Adrenal gland (tissue), 12 donors: ENCODE measurements around the gene PTPRD. TPM values are rescaled to one million over a fixed set of nuclear protein-coding genes. Genes with fewer than 3 reads are reported as not detected.
A peak's percentile ranks its signal among the peaks of the same experiment; 100 is the strongest.

Experiments
- DNase-seq, 7 donors: peaks; one replicate each; pipeline ENCODE4 v3.0.0-alpha.2; 2019 to 2020
- H3K27ac ChIP-seq, 5 donors: fragments of 200-600 bp; sonication (generic) in 4 of 5; 1 replicate in 3 of 5; 2 replicates in 2 of 5; pipeline versions ENCODE4 v1.5.1 to v1.8.0; 2016 to 2020; ENCODE audit warnings: mild to moderate bottlenecking in 1 of 5
- H3K27me3 ChIP-seq: fragments of 200-600 bp; 2 replicates; pipeline ENCODE4 v1.8.0; 2021
- H3K36me3 ChIP-seq, 2 donors: fragments of 200-600 bp; replicated peaks in 1 of 2; 1 replicate in 1 of 2; 2 replicates in 1 of 2; pipeline versions ENCODE4 v1.5.1 to v1.8.0; 2018 to 2022
- H3K4me1 ChIP-seq, 2 donors: fragments of 200-600 bp; replicated peaks in 1 of 2; 1 replicate in 1 of 2; 2 replicates in 1 of 2; pipeline versions ENCODE4 v1.5.1 to v1.8.0; 2018 to 2021
- H3K4me3 ChIP-seq, 4 donors: fragments of 200-600 bp; sonication (generic) in 3 of 4; one replicate each; pipeline ENCODE4 v1.5.1; 2016 to 2018
- H3K9me3 ChIP-seq, 3 donors: fragments of 200-600 bp; sonication (generic) in 1 of 3; replicated peaks in 1 of 3; 1 replicate in 2 of 3; 2 replicates in 1 of 3; pipeline versions ENCODE4 v1.5.1 to v1.8.0; 2016 to 2021
- POLR2A ChIP-seq, 2 donors: fragments of 450-650 bp; IDR thresholded peaks; one replicate each; pipeline ENCODE4 v1.6.1; 2017; ENCODE audit warnings: antibody characterized with exemption in 2 of 2, mild to moderate bottlenecking in 2 of 2, moderate library complexity in 1 of 2
- WGBS, 4 donors: extraction: QIAGEN DNeasy Blood & Tissue Kit in 2 of 4; methylation state at CpG; one replicate each; pipeline versions ENCODE4 v1.1.5 to v1.1.7; 2013 to 2017; 5-methylcytosine and 5-hydroxymethylcytosine counted together
- intact Hi-C, 2 donors: fragments of 100-400 bp; cut with DNase I; formaldehyde crosslinking; loops; one replicate each; pipeline versions ENCODE4 v1.14.1 to v1.15.0; 2022 to 2023
- polyA plus RNA-seq, 3 donors: library from polyadenylated mRNA; stranded (reverse); fragments of 200-250 nt in 2 of 3; fragments of 350-450 nt in 1 of 3; fragmentation: Illumina TruSeq in 1 of 3; extraction: RNeasy Lipid Tissue Mini Kit (QIAGEN cat#74804) in 1 of 3; gene quantifications; one replicate each; pipeline ENCODE4 v1.2.3, GENCODE V29; 2013 to 2014
- total RNA-seq, 9 donors: library from RNA; depleted of rRNA in 4 of 9; stranded (reverse); fragments of >200 nt in 4 of 9; fragments of 120-200 nt in 1 of 9; fragmentation: NEBNext Ultra II Directional in 1 of 9; extraction: Animal tissue kit (Norgen Biotek cat#: 25700) in 1 of 9; gene quantifications; one replicate each; pipeline versions ENCODE4 v1.1.0 to v1.2.4, GENCODE V29; 2013 to 2023
- TF ChIP-seq, protein P1 (sequence below), 6 experiments: fragments of 450-650 bp in 4 of 6; fragments of 200-600 bp in 2 of 6; sonication (generic) in 1 of 6; IDR thresholded peaks; 1 replicate in 5 of 6; 2 replicates in 1 of 6; pipeline versions ENCODE4 v1.5.1 to v1.8.0; 2016 to 2021; ENCODE audit warnings: antibody characterized with exemption in 6 of 6, mild to moderate bottlenecking in 2 of 6, moderate library complexity in 1 of 6
- donor health status: healthy with polysubstance abuse.
- donor health status: Bipolar disorder and iron deficiency.
- donor health status: DM: yes; HTN: yes; CAD: no.
- donor health status: DM: no; HTN: no; CAD: no.
- donor health status: DM: no; HTN: no; CAD: no.
- donor health status: DM: yes; HTN: yes; CAD: no.

The PTPRD gene
- total and polyA plus RNA-seq, 12 donors: 0.61 to 71.2 (median 4.5) TPM

- no peaks in the 10 kb centered on the region for H3K9me3 ChIP-seq
- TF ChIP-seq, protein P1, sequence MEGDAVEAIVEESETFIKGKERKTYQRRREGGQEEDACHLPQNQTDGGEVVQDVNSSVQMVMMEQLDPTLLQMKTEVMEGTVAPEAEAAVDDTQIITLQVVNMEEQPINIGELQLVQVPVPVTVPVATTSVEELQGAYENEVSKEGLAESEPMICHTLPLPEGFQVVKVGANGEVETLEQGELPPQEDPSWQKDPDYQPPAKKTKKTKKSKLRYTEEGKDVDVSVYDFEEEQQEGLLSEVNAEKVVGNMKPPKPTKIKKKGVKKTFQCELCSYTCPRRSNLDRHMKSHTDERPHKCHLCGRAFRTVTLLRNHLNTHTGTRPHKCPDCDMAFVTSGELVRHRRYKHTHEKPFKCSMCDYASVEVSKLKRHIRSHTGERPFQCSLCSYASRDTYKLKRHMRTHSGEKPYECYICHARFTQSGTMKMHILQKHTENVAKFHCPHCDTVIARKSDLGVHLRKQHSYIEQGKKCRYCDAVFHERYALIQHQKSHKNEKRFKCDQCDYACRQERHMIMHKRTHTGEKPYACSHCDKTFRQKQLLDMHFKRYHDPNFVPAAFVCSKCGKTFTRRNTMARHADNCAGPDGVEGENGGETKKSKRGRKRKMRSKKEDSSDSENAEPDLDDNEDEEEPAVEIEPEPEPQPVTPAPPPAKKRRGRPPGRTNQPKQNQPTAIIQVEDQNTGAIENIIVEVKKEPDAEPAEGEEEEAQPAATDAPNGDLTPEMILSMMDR (IDR thresholded peaks at IDR 0.05): no peak
- TF ChIP-seq POLR2A (IDR thresholded peaks at IDR 0.05): no peak
- no peak overlapping the region for H3K27ac ChIP-seq
- no peak overlapping the region for H3K4me3 ChIP-seq
- 30 to 60% (median 52%) methylated on average over 1 of the region's 1 CpG for WGBS, 4 donors
- H3K27me3 ChIP-seq: no peaks in the 10 kb centered on the region
- H3K4me1 ChIP-seq: no peaks in the 10 kb centered on the region
- no peak for DNase-seq
- intact Hi-C loops: no loop called here
- H3K36me3 ChIP-seq: no peaks in the 10 kb centered on the region
Measured at GRCh38 chr9:10071579-10071978, 541.2 kb downstream of the PTPRD start.

GRCh38 chr9:10062629-10063395 is 550.0 kb downstream of the PTPRD start:
- TF ChIP-seq, protein P1 (IDR thresholded peaks at IDR 0.05): no peak
- no peak for TF ChIP-seq POLR2A (IDR thresholded peaks at IDR 0.05)
- peak in 1 of 7 donors; percentile 8 for DNase-seq
- Histone ChIP-seq H3K36me3 (no peaks in the 10 kb centered on the region), H3K27ac (no peak overlapping the region), H3K27me3 (no peaks in the 10 kb centered on the region), H3K4me1 (no peaks in the 10 kb centered on the region), H3K9me3 (no peaks in the 10 kb centered on the region), H3K4me3 (no peak overlapping the region)
- 57 to 66% (median 58%) methylated on average over 3 of the region's 3 CpGs for WGBS, 4 donors
- intact Hi-C loops: loop anchor here in 1 of 2 donors (5.0 kb wide), 1 partner anchor 204 kb away; no protein-coding TSS in a partner anchor

DNA sequence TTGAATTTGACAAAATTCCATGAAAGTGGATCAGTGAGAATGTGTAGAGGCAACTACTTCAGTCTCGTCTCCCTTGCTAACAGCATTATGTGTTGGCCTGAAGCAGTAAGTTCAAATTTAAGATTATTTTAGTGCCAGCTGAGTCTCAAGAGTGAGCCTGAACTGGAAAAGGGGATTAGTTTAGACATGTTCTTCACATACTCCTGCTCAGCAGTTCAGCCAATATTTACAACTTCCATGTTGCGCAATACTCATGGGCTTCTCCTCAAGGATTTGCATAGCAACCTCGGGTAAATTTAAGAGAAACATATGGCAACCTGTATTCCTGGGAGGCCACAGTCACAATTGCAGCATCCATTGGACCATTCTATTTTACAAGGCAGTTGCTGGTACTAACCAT is 553.8 kb downstream of the PTPRD start:
- Histone ChIP-seq H3K4me3 (no peak overlapping the region), H3K27me3 (no peaks in the 10 kb centered on the region), H3K27ac (no peak overlapping the region), H3K4me1 (no peaks in the 10 kb centered on the region), H3K9me3 (no peaks in the 10 kb centered on the region), H3K36me3 (no peaks in the 10 kb centered on the region)
- TF ChIP-seq POLR2A (IDR thresholded peaks at IDR 0.05): no peak
- TF ChIP-seq, protein P1 (IDR thresholded peaks at IDR 0.05): no peak
- intact Hi-C loops: no loop called here
- no peak for DNase-seq
- 58 to 70% (median 64%) methylated on average over 3 of the region's 3 CpGs for WGBS, 4 donors

- intact Hi-C loops: no loop called here
Measured at GRCh38 chr9:10055886-10056395, 556.9 kb downstream of the PTPRD start.

More at GRCh38 chr9:10055886-10056395, 556.9 kb downstream of the PTPRD start:
- no peaks in the 10 kb centered on the region for H3K9me3 ChIP-seq
- TF ChIP-seq, protein P1 (IDR thresholded peaks at IDR 0.05): no peak
- WGBS, 4 donors: 89 to 97% (median 94%) methylated on average over 6 of the region's 6 CpGs
- H3K27me3 ChIP-seq: no peaks in the 10 kb centered on the region
- H3K27ac ChIP-seq: no peak overlapping the region
- no peak overlapping the region for H3K4me3 ChIP-seq
- H3K4me1 ChIP-seq: no peaks in the 10 kb centered on the region
- DNase-seq: no peak
- no peaks in the 10 kb centered on the region for H3K36me3 ChIP-seq
